GM21447 (cell line): ENCODE data around the gene NAGPA.

ENCODE experiments used
- ATAC-seq: cut with Tn5 transposase; IDR thresholded peaks from one replicate; pipeline ENCODE4 v1.9.1; 2021; ENCODE audit not compliant: unreplicated experiment

NAGPA gene

DNA sequence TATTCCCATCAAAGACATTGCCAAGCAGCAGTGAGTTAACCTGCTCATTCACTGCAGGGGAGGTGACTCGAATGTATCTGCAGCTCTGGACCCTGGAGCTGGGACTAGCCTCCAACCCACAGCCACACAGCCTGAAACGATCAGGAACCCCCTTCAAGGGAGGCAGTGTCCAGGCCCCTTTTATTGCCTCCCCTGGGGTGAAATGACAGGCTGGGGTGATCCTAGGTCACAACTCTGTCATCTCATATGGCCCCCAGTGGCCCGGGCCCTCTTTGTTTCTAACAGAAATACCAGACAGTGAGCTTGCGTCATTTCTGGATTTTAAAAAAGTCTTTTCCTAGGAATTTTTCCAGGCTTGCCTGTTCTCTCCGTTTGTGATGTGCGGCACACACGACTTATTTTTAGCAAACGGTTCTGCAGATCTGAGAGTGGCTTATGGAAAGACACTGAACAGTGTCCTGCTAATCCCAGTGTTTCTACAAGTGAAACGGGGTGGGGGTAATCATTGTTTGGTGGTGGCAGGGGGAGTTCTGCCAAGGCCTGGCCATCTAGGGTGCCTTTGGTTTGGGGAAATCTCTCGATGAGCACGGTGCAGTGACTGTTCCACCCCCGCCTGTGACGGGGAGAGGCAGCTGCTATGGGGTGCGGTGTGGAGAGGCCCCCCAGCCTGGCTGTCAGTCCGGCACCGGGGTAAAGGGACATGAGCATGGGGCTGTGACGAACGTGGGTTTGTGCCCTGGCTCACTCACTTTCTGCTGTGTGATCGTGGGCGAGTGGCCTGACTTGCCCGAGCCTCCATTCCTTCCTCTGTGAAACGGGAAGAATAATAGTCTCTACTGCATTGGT, 27.2 kb downstream of the NAGPA start:
- ATAC-seq: no peak

DNA sequence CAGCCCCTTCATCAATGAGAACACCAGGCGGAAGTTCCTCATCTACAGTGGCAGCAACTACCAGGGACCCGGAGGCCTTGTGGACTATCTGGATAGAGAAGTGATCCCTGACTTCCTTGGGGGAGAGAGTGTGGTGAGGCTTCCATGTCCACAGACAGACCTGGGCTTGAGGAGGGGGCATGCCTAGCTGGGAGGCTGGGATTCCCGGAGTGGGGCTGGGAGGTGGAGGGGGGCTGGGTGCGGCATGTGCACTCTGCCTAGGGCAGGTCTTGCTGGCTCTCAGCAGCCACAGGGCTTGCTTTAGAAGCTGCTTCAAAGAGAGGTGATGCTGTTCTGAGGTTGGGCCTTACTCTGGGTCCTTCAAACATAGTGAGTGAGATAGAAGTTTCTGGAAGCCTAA, 27.8 kb downstream of the NAGPA start:
- ATAC-seq: no peak

DNA sequence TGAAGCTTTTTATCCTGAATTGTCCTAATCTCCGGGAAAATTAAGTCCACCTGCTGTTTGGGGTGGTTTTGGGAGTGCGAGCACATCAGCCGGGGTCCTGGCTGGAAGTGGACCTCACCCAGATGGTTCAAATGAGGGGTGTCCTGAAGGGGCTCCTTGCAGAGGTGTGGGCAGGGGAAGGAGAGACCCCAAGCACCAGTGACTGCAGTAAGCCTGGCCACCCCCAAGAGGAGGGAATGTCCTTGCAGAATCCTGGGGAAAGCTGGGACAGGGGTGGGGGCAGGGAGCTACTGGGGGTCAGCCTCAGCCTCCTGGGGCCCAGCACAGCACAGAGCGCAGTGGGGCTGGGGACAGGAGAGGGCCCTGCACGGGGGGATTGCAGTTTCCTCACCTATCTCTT, 29.4 kb downstream of the NAGPA start:
- ATAC-seq: no peak

DNA sequence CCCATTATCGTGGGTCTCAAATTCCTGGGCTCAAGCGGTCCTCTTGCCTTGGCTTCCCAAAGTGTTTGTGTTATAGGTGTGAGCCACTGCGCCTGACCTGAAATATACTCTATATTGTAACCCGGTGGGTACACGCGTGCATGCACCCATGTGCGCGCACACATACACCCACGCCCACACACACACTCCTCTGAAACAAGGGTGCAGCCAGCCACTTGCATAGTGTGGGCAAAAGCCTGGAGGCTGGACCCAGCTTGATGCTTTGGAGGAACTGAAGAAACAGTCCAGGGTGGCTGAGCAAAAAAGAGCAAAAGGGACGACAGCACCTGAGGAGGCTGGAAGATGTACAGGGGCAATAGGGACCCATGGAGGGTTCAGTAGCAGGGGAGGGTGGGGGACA, 29.9 kb downstream of the NAGPA start:
- no peak for ATAC-seq

DNA sequence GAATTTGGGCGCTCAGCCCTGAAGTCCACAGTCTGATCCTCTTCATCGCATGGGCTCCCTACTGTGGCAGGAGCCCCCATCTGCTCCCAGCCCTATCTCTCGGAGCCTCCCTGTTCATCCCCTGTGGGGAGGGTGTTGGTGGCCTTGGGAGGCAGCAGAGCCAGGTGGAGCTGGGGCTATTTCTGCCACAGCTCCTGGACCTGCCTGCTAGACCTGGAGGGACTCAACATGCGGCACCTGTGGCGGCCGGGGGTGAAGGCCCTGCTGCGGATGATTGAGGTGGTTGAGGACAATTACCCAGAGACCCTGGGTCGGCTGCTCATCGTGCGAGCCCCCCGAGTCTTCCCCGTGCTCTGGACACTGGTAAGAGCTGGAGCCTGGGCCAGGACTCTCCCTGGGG, 30.5 kb downstream of the NAGPA start:
- ATAC-seq: no peak

DNA sequence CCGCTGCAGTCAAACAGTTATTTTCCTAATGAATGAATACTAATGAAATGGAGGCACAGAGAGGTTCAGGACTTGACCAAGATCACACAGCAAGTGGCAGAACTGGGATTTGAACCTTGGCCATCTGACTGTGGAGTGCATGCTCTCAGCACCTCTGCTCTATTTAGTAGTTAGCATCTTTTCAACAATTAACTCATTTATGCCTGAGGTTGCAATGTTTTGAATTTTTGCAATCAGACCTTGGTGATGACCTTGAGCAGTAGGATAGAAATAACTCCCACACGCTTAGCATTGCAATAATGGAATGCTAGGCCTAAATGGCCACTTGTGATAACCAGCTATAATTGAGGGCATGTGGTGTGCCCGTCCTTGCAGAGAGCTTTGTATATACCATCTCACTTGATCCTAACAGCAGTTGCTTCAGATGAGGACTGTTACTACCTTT, 31.0 kb downstream of the NAGPA start:
- no peak for ATAC-seq

DNA sequence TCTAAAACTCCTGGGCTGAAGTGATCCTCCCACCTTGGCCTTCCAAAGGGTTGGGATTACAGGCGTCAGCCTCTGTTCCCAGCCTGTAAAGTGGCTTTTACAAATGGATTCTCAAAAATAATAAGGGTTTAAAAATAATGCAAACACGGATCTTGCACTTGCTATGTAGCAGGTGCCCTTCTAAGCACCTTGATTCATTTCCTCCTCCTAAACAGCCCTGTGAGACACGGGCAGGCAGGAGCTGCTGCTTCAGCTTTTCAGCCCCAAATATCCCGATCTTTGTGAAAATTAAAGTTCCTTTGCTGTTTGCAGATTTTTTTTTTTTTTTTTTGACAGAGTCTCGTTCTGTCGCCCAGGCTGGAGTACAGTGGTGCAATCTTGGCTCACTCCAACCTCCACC, 31.7 kb downstream of the NAGPA start:
- ATAC-seq: no peak

DNA sequence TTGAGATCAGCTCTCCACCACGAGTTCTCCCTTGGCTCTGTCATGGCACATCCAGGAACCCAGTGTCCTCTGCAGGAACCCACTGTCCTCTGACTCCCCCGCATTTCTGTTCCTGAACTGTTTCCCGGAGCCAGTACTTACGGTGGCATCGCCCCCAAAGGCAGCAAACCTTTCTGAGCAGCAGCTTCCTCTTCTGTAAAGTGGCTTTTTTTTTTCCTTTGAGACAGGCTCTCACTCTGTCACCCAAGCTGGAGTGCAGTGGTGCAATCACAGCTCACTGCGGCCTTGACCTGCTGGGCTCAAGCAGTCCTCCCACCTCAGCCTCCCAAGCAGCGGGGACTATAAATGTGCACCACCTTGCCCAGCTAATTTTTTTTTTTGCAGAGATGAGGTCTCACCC, 32.2 kb downstream of the NAGPA start:
- ATAC-seq: no peak

DNA sequence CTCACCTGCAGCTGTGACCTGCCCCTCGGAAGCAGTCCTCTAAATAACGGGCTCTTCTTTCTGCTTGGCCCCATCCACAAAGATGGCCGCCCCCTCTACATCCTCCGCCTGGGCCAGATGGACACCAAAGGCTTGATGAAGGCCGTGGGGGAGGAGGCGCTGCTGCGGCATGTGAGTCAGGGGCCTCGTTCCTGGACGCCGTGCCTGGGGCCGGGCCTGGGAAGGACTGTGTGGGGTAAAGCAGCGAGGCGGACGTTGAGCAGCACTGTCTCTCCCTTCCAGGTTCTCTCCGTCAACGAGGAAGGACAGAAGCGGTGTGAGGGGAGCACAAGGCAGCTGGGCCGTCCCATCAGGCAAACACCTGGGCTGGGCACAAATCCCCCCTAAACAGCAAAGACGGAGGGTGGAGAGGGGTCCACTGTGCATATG, 33.1 kb downstream of the NAGPA start:
- ATAC-seq: no peak

DNA sequence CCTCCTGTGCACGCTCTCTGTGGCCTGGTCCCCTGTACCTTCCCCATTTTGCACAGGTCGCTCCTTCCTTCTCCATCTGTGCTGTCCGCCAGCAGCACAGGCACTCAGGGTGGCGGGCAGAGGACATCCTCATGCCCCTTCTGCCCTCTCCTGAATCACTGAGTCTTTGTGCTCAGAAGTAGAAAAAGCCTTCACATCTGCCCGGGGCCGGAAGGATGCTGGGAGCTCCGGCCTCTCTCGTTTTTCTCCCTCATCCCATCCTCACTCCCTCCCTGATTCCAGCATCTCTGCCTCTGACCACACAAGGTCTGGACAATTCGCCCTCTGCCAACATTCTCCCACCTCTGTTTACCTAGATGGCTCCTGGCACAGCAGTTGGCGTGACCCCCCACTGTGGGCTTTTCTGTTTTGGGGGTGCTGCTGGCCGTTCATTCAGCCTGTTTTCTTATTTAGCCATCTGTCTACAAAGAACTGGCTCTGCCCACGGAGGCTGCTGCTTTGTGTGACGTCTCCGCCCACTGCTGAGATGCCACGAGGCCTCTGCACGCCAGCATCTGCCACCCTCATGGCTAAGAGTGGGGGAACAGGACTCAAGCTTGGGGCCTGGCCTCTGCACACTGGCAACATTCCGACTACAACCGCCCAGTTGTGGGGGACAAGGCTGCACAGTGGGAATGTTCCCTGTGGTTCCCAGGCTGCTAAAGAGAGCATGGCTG, 38.9 kb downstream of the NAGPA start:
- ATAC-seq: no peak

DNA sequence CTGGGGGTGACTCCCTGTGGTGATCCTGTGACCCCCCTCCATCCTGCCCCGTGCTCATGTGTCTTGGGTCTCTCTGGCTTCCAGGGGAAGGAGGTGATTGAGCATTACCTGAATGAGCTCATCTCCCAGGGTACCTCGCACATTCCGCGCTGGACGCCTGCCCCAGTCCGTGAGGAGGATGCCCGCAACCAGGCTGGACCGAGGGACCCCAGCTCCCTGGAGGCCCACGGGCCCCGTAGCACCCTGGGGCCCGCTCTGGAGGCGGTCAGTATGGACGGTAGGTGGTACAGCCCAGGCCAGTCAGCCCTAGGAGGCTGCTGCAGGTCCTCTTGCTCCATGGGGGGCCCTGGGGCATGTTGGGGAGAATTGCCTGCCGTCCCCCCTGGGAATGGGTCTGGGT, 42.0 kb downstream of the NAGPA start:
- ATAC-seq: no peak

DNA sequence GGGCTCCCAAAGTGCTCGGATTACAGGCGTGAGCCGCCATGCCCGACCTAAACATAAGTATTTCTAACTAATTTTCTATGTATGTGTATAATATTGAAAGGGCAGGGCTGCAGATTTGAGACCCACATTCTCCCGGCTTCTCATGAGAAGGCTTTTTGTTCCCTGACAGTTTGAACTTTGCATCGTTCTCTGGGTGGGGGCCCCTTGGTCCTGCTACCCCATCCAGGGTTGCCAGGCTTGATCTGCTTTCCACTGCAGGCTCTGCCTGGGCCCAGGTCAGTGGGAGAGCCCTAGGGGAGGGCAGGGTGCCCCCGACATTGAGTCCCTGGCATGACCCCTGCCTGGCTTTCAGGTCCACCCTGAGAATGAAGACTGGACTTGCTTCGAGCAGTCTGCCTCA, 43.3 kb downstream of the NAGPA start:
- no peak for ATAC-seq

DNA sequence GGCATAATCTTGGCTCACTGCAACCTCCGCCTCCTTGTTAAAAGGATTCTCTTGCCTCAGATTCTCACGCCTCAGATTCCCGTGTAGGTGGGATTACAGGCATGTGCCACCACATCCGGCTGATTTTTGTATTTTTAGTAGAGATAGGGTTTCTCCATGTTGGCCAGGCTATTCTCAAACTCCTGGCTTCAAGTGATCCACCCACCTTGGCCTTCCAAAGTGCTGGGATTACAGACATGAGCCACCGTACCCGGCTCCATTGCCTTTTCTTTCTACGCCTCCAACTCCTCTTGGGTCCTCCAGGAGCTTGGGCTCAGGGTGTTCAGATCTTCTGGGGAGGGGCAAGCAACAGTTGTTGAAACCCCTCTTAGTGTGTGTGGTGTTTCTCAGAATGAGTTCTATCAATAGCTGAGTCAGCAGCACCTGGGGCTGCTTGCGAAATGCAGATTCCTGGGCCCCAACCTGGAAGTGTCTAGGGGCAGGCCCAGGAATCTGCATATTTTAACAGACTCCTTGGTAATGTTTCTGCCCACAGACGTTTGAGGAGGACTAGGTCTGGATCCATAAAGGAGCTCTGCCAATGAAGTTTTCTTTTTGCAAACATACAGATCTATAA, 44.2 kb downstream of the NAGPA start:
- ATAC-seq: no peak

DNA sequence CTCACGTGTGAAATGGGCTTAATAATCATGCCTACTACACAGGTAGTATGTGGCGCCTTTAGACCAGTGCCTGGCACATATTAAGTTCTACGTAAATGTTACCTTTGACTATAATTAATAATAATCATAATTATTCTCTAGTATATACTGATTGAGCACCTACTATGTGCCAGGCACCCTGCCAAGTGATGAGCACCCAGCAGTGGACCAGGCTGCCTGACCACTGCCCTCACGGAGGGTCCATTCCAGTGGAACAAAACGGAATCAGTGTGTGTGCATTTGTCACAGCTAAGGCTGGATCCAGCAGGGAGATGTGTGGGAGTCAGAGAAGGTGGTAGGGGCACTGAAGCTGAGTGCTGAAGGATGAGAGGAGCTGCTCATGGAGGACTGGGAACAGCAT, 45.1 kb downstream of the NAGPA start:
- ATAC-seq: no peak

DNA sequence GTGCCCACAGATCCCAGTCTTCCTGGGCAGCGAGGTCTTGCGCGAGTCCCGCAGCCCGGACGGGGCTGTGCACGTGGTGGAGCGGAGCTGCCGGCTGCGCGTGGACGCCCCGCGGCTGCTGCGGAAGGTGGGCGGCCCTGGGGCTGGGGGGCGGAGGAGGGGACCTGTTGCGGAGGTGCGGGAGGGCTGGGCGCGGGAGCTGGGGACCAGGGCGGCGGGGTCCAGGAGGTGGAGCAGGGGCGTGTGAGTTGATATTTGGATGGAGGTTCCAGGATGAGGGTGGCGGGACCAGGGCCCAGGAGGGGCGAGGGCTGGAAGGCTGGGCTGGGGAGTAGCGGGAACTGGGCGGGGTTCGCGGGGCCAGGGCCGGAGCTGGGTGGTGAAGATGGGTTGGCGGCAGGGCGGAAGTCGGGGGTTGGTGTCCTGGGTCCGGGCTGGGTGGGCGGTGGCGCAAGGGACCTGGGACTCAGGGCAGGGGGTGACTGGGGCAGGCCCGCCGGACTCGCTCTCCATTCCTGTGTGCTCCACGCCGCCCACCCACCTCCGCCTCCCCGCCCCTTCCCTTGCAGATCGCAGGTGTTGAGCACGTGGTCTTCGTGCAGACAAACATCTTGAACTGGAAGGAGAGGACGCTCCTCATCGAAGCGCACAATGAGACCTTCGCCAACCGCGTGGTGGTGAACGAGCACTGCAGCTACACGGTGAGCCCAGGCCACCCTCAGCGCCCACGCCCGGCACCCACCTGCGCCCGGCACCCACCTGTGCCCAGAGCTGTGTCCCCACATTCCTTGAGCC, 46.0 kb downstream of the NAGPA start:
- no peak for ATAC-seq

DNA sequence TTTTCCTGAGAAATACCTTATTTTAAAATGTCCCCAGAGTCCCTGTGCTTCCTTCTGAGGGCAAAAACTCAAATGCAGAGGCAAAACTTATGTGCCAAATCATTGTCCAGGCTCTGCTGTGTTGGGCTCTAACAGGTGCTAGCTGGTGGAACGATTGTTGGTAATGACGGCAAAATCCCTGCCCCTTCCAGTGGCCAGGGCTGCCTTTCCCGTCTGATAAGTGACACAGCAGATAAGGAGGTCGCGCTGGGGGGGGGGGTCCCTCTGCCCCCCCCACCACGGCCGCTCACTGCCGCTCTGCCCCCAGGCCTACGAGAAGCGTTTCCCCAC, 46.5 kb downstream of the NAGPA start:
- no peak for ATAC-seq

DNA sequence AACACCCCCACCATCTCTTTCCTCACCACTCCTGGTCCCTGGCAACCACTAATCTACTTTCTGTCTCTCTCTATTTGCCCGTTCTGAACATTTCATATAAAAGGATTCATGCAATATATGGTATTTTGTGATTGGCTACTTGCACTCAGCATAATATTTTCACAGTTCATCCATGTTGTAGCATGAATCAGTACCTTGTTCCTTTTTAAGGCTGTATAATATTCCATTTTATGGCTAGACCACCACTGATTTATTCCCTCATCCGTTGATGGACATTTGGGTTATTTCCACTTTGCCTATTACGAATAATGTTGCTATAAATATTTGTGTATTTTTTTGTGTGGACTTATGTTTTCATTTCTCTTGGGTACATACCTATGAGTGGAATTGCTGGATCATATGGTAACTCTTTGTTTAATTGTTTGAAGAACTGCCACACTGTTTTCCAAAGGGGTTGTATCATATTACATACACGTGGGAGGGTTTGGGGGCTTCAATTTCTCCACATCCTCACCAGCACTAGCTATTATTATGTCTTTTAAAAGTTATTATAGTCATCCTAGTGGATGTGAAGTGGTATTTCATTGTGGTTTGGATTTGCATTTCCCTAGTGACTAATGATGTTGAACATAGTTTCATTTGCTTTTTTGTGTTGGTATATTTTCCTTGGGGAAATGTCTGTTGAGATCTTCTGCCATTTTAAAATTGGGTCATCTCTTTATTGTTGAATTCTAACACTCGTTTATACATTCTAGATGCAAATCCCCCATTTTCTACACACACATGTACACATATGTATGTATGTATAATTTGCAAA, 49.4 kb downstream of the NAGPA start:
- ATAC-seq: no peak

DNA sequence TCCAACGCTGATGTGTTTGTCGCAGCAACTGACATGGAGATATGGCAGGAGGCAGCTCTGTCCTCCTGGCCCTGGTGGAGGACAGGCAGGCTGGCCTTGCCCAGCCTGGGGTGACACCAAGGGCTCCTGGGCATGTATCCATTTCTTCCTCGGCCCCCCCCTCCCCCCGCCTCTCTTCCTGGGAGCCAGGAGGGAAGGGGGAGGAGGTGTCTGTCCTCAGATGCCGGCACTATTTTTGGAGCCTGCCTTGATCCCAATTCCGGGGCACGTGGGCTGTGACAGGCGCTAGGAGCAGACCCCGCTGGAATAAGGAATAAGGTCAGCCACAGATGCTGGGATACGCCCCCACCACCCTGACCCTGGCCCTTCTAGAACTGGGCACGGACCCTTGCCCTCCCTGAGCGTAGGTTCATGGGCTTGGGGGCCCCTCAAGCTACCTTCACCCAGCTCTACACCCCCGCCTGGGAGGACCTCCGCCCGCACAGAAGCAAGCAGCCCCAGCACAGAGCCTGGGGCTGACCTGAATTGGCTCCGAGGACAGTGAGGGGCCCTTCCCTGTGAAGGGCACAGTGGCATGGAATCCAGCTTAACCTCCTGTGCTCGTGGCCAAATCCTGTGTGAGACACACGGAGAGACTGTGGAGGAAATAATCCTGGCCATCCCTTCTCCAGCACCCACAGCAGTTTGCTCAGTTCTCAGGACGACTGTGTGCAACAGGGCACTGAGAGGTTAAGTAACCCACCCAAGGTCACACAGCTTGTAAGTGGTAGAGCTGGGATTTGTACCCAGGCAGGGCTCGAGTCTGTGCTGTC, 51.5 kb downstream of the NAGPA start:
- no peak for ATAC-seq

DNA sequence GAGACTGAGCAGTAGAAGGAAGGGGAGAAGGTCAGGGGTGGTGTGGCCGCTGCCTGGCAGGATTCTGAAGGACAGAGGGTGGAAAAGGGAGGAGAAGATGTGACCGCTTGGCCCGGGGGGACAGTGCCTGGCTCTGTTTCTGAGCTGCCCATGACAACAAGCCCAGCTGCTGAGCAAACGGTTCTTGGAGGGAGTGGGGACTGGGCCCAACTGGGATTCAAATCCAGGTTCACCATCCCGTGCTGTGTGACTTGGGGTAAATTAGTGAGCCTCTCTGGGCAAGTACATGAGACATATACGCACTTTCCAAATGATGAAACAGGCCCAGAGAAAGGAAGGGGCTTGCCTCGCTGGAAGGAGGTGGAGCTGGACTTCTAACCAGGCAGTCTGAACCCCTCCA, 52.3 kb downstream of the NAGPA start:
- ATAC-seq: no peak

DNA sequence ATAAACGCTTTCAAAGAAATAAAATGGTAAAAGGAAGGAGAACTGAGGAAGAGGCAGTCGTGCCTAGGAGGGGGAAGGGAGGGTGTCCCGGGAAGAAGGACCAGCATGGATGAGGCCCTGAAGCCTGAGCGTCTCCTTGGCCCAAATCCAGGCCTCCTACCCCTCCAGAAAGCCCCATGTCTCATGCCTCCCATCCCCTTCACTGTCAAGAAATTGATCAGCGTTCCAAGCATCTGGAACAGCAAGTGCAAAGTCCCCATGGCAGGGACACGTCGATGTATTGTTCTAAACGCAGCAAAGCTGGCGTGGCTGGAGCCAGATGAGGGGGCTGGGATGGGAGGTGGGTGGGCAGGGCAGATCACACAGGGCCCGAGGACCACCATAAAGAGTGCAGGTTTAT, 53.0 kb downstream of the NAGPA start:
- ATAC-seq: no peak
